ENCODE results near the gene PRKCA.

Gene PRKCA

DNA sequence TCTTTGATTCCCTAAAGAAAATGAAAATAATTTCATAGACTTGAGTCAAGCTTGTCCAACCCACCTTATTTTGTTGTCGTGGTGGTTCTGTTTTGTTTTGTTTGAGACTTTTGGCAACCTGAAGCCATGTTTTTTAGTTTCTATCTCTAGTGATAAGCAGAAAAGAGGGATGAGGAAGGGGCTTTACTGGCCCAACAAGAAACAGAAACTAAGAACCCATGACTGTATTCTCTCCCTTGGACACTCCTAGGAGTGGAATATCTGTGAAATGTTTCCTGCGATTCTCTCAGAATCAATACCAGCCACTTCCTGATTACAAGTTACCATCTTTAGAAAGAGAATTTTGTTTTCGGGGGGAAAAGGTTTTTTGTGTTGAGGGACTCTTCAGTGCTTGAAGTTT is 207.5 kb downstream of the PRKCA start:
- no peaks in the 10 kb centered on the region for H3K36me3 ChIP-seq (ENCODE audit: insufficient read depth, low read length)
- H3K9ac ChIP-seq (ENCODE audit: low read depth, low read length): no peak overlapping the region
- peaks cover 17% of the 10 kb centered on the region; the same call in 1 of the 2 replicates for H3K4me1 ChIP-seq (ENCODE audit: insufficient read depth, low read length)
- no peaks in the 10 kb centered on the region for H3K9me3 ChIP-seq (ENCODE audit: control insufficient read depth, insufficient read depth, low read length)

DNA sequence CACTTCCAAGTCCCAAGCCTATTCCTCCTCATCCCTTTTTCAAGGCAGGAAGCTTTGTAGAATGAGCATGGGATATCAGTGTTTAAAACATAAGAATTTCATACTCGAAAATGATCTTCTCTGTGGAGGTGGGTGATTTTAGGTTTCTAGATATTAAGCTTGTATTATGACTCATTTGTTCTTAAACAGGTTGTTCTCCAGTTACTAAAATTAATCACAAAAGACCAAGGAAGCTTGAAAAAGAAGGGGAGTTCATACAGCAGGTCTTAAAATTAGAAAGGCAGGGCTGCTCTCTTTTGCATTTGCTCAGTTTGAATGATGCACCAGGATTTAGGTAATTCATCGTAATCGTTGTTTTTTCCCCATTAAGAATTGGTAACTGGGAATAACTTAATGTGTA is 208.7 kb downstream of the PRKCA start:
- H3K4me1 ChIP-seq (ENCODE audit: insufficient read depth, low read length): peaks cover 17% of the 10 kb centered on the region; the same call in 1 of the 2 replicates
- H3K9ac ChIP-seq (ENCODE audit: low read depth, low read length): no peak overlapping the region
- H3K9me3 ChIP-seq (ENCODE audit: control insufficient read depth, insufficient read depth, low read length): no peaks in the 10 kb centered on the region
- no peaks in the 10 kb centered on the region for H3K36me3 ChIP-seq (ENCODE audit: insufficient read depth, low read length)

DNA sequence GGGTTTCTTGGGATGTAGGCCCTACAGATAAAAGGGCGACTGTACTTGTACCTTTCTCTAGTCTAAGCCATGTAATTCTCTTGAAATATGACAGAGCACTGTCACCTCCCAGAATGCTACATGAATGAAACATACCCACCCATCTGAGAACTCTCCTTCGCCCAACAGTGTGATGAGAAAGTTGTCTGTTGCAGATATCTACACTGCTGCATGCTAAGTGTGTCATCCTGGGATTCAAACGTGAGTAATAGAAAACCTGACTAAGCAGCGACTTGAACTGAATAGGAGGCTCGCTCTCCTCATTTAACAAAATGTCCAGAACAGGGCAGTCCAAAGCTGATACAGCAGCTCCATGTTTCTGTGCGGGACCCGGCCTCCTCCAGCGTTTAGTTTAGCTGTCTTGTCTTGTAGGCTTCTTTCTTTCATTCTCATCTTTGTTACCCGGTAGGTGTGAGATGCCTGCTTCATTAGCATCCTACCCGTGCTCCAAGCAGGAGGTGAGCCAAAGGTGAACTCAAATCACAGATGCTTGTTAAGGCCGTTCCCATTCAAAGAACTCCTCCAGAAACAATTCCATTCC is 211.9 kb downstream of the PRKCA start:
- H3K36me3 ChIP-seq (ENCODE audit: insufficient read depth, low read length): no peaks in the 10 kb centered on the region
- 0 out of 2 replicates have a peak, but pooled peaks cover 11% of the 10 kb centered on the region for H3K4me1 ChIP-seq (ENCODE audit: insufficient read depth, low read length)
- H3K9me3 ChIP-seq (ENCODE audit: control insufficient read depth, insufficient read depth, low read length): no peaks in the 10 kb centered on the region
- H3K9ac ChIP-seq (ENCODE audit: low read depth, low read length): no peak overlapping the region

DNA sequence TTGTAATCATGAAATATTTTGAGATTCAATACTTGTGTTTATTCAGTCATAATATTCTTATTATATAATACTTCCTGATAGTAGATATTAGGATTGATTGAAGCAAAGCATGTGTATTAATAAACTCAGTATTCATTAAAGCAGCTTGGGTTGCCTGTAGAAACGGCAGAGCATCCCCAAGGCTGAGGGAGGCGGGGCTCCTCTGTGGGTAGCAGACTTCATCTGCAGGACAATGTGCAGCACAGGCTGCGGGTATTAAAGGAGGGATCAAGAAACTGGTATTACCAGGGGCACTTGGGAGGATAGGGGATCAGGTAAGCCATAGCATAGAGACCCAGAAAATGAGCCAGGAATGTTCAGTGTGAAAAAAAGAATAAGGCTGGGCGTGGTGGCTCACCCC is 213.6 kb downstream of the PRKCA start:
- H3K36me3 ChIP-seq (ENCODE audit: insufficient read depth, low read length): no peaks in the 10 kb centered on the region
- no peaks in the 10 kb centered on the region for H3K9me3 ChIP-seq (ENCODE audit: control insufficient read depth, insufficient read depth, low read length)
- no peak overlapping the region for H3K9ac ChIP-seq (ENCODE audit: low read depth, low read length)
- 0 out of 2 replicates have a peak, but pooled peaks cover 6% of the 10 kb centered on the region for H3K4me1 ChIP-seq (ENCODE audit: insufficient read depth, low read length)

DNA sequence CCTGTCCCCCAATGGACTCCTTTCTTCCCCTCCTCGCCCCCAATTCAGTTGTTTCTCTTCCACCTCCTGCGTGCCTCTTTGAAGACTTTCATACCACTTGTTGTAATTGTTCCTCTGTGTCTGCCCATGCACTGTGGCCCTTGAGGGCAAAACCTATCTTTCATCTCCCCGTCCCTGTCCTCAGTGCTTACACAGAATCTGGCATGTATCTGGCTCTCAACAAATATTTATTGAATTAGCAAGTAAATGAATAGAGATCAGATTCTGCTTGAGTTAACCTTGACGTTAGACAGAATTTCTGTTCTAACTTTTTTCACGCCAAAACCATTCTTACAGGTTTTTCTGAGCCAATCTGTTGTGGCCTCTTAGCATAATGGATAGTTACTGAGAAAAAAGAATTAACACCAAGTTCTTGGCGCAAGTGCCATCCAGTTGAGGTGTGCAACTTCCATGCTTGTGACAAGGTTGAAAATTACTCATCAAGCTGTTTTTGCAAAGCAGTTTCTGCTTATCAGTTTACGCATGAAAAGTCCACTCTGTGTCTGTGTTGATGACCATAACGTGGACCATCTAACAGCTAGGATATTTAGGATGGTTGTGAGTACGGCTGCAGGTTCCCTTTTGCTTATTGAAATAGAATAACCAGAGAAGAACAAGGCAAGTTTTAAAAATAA is 215.1 kb downstream of the PRKCA start:
- no peak overlapping the region for H3K9ac ChIP-seq (ENCODE audit: low read depth, low read length)
- no peaks in the 10 kb centered on the region for H3K36me3 ChIP-seq (ENCODE audit: insufficient read depth, low read length)
- 0 out of 2 replicates have a peak, but pooled peaks cover 6% of the 10 kb centered on the region for H3K4me1 ChIP-seq (ENCODE audit: insufficient read depth, low read length)
- H3K9me3 ChIP-seq (ENCODE audit: control insufficient read depth, insufficient read depth, low read length): no peaks in the 10 kb centered on the region

DNA sequence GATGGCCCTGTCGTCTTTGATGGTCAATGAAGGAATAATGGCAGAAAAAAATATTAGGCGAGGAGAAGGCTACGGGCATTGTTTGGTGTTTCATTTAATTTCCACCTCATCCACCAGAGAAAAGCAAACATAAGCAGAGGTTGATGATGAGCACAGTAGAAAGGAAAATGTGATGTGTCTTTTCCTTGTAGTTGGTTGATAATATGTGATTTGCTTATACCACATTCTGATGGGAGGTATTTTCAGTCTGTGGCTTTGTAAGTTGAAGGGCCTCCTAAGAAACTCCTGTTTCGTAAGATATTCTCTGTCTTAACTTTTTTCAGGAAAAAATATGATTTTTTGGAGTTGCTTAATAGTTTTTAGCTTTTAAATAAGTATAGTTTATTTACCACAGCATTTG is 215.7 kb downstream of the PRKCA start:
- Histone ChIP-seq H3K9ac (ENCODE audit: low read depth, low read length) (no peak overlapping the region), H3K4me1 (ENCODE audit: insufficient read depth, low read length) (0 out of 2 replicates have a peak, but pooled peaks cover 6% of the 10 kb centered on the region), H3K36me3 (ENCODE audit: insufficient read depth, low read length) (no peaks in the 10 kb centered on the region), H3K9me3 (ENCODE audit: control insufficient read depth, insufficient read depth, low read length) (no peaks in the 10 kb centered on the region)

DNA sequence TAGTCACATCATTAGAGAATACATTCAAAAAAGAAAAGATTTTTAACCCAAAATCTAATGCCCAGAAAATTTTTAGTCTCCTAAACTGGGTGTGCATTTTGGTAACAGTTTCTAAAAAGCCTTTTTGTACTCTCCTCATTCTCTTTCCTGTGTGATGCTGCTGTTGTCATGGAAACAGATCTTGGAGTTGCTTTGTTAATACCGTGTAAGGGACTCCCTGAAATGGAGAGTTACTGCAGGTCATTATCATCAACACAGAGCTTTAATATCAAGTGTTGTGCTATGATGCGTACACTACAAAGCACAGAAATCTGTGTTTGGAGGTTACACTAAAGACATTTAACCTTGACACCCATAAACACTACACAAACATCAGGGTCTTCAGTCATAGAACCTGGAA is 216.3 kb downstream of the PRKCA start:
- Histone ChIP-seq H3K4me1 (ENCODE audit: insufficient read depth, low read length) (0 out of 2 replicates have a peak, but pooled peaks cover 6% of the 10 kb centered on the region), H3K36me3 (ENCODE audit: insufficient read depth, low read length) (no peaks in the 10 kb centered on the region), H3K9me3 (ENCODE audit: control insufficient read depth, insufficient read depth, low read length) (no peaks in the 10 kb centered on the region), H3K9ac (ENCODE audit: low read depth, low read length) (no peak overlapping the region)

DNA sequence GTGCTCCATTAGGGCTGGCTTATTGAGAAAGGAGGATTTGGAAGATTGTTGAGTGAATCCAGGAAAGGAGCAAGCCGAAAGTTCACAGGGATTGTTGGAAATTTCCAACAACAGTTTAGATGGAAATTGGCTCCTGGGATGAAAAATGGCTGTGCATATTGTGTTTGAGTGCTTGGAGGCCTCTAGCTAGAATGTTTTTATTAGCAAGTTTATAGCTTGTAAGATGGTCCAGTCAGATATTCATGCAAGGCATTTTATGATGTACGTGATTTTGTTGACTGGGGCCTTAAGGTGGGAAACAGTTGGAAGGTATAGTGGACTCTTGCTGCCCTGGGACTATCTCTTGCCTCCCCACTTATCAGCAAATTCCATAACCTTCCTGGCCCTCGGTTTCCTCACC is 216.7 kb downstream of the PRKCA start:
- H3K9ac ChIP-seq (ENCODE audit: low read depth, low read length): no peak overlapping the region
- H3K4me1 ChIP-seq (ENCODE audit: insufficient read depth, low read length): 0 out of 2 replicates have a peak, but pooled peaks cover 4% of the 10 kb centered on the region
- no peaks in the 10 kb centered on the region for H3K9me3 ChIP-seq (ENCODE audit: control insufficient read depth, insufficient read depth, low read length)
- no peaks in the 10 kb centered on the region for H3K36me3 ChIP-seq (ENCODE audit: insufficient read depth, low read length)

DNA sequence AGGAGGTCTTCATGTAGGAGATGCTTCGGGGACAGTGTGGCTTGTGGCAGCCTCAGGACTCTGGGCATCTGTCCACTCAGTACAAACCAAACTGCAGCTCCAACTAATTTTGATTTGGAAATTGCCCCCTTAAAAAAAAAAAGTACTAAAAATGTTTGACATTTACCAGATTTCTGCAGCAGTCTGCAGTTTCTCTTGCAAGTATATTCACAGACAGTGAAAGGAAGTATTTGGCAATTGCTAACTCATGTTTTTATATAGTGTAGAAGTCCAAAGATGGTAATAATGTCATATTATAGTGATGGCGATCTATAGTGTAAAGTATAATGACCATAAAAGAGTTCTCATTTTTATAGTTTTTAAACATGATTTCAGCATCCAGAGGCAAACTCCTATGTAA is 218.6 kb downstream of the PRKCA start:
- H3K36me3 ChIP-seq (ENCODE audit: insufficient read depth, low read length): no peaks in the 10 kb centered on the region
- no peaks in the 10 kb centered on the region for H3K9me3 ChIP-seq (ENCODE audit: control insufficient read depth, insufficient read depth, low read length)
- H3K4me1 ChIP-seq (ENCODE audit: insufficient read depth, low read length): no peaks in the 10 kb centered on the region
- H3K9ac ChIP-seq (ENCODE audit: low read depth, low read length): no peak overlapping the region

DNA sequence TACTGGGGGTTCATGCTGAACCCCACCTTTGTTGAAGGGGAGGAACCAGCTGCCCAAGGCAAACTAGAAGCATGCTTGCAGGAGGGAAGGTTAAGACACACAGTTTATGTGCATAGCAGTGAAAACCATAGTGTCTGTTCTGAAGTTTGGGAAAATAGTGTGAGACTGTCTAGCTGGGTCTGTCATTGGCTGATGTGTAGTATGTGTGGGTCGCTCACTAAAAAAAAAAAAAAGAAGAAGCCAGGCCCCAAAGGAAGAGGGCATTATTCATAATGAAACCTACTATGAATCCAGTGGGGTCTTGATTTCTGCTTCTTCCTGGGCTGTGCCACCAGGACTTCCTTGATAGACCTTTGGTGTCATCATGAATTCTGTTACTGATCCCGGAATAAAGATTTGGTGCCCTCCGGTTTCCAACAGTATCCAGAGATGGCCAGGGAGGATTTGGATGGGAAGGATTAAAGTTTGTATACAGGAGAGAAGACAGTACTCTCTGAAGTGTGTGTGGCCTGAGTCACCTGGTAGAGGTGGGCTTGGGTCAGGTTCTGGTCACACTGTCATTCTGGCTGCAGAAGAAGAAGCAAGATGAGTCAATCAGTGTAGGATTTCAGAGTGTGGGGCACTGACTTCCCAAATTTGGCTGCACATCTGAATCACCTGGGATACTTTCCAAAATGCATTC is 220.3 kb downstream of the PRKCA start:
- Histone ChIP-seq H3K4me1 (ENCODE audit: insufficient read depth, low read length) (no peaks in the 10 kb centered on the region; the same call in 1 of the 2 replicates), H3K9ac (ENCODE audit: low read depth, low read length) (no peak overlapping the region), H3K9me3 (ENCODE audit: control insufficient read depth, insufficient read depth, low read length) (no peaks in the 10 kb centered on the region), H3K36me3 (ENCODE audit: insufficient read depth, low read length) (no peaks in the 10 kb centered on the region)

DNA sequence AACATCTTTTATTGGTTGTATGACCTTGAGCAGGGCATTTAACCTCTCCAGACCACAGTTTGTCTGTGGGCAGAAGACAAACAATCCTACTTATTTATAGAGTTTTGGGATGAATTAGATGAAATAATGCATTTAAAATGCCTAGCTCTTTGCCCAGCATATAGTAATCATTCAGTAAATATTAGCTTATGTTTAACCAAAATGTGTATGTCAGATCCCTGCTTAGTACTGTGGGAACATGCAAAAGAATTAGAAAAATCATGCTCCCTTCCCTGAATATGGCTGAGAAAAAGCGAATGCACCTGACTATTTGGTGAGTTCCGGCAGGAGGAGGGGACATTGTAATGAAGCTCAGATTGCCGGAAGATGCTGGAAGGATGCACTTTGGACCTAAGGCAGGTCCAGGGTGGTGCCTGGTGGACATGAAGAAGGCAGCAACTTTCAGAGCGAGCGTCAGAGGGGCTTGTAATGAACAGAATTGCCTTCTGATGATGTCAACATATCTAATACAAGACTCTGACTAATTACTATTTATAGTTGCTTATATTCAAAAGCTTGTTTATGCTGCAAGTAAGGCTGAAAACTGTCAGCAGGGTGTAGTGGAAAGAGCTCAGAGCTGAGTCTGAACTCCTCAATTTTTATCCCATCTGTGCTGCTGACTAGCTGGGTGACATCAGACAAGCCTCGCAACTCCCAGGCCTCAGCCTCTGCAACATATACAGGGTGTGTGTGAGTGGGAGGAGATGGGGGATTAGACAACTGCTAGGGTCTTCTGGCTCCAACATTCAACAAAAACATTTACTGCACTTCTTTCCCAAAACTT is 221.2 kb downstream of the PRKCA start:
- H3K36me3 ChIP-seq (ENCODE audit: insufficient read depth, low read length): no peaks in the 10 kb centered on the region
- no peaks in the 10 kb centered on the region; the same call in 1 of the 2 replicates for H3K4me1 ChIP-seq (ENCODE audit: insufficient read depth, low read length)
- no peaks in the 10 kb centered on the region for H3K9me3 ChIP-seq (ENCODE audit: control insufficient read depth, insufficient read depth, low read length)
- H3K9ac ChIP-seq (ENCODE audit: low read depth, low read length): no peak overlapping the region

DNA sequence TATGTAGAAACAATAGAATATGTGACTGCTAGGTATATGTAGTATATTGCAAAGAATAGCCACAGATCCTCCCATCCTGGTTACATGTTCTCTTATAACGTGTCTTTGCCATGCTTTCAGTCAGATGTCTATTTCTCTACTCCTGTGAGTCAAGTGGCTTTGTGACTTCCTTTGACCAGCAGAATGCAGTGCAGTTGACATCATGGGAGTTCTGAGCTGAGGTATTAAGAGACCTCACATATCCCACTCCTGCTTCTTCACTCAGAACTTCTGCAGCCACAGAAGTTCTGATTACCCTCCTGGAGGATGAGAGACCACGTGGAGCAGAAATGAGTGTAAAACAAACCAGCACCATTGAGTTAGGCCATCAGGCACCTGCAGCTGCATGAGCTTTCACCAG is 222.5 kb downstream of the PRKCA start:
- no peak overlapping the region for H3K9ac ChIP-seq (ENCODE audit: low read depth, low read length)
- no peaks in the 10 kb centered on the region for H3K36me3 ChIP-seq (ENCODE audit: insufficient read depth, low read length)
- H3K9me3 ChIP-seq (ENCODE audit: control insufficient read depth, insufficient read depth, low read length): no peaks in the 10 kb centered on the region
- H3K4me1 ChIP-seq (ENCODE audit: insufficient read depth, low read length): no peaks in the 10 kb centered on the region; the same call in 1 of the 2 replicates

DNA sequence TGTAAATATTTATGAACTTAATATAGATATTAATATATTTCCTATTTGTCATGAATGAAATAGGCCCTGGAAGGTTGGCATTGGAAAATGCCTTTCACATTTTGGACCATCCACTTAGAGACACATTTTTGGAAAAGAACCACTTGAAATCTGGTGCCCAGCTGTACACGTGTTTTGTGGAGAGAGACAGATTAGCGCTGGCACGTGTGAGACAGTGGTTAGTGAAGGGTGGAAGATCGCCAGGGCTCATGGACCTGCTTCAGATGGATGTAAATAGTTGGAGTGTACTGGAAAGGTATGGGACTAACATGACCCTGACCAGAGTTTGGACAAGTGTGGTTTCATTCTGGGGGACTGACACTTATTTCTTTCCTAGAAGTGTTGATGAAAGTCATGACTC is 222.9 kb downstream of the PRKCA start:
- H3K9me3 ChIP-seq (ENCODE audit: control insufficient read depth, insufficient read depth, low read length): no peaks in the 10 kb centered on the region
- H3K9ac ChIP-seq (ENCODE audit: low read depth, low read length): no peak overlapping the region
- no peaks in the 10 kb centered on the region; the same call in 1 of the 2 replicates for H3K4me1 ChIP-seq (ENCODE audit: insufficient read depth, low read length)
- H3K36me3 ChIP-seq (ENCODE audit: insufficient read depth, low read length): no peaks in the 10 kb centered on the region

DNA sequence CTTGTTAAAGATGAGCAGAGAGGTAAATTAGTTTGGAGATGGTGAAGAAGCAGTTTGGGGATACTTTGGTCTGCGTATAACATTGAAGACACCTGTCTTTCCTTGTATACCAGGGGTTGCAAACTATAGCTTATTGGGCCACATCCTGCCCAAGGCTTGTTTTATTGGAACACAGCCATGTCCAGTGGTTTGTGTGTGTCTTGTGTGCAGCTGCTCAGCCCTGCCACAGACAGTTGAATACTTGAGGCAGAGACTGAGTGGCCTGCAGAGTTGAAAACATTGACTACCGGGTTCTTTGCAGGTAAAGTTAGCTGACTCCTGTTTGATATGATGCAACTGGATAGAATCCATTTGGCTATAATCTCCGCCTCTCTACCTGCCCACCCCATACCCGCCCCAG is 224.4 kb downstream of the PRKCA start:
- H3K4me1 ChIP-seq (ENCODE audit: insufficient read depth, low read length): peaks cover 14% of the 10 kb centered on the region
- H3K36me3 ChIP-seq (ENCODE audit: insufficient read depth, low read length): no peaks in the 10 kb centered on the region
- H3K9ac ChIP-seq (ENCODE audit: low read depth, low read length): no peak overlapping the region
- no peaks in the 10 kb centered on the region for H3K9me3 ChIP-seq (ENCODE audit: control insufficient read depth, insufficient read depth, low read length)
